Peyer's patch (tissue), 4 donors: ENCODE results near the gene GRB14.

Experiments used
- CTCF ChIP-seq, 6 experiments: fragments of 450-650 bp in 4 of 6; fragments of 200-600 bp in 2 of 6; sonication (generic) in 1 of 6; IDR thresholded peaks; one replicate each; pipeline ENCODE4 v1.5.1; 2017 to 2019; ENCODE audit warnings: antibody characterized with exemption in 6 of 6, mild to moderate bottlenecking in 3 of 6, moderate library complexity in 1 of 6
- POLR2A ChIP-seq, 2 donors: fragments of 450-650 bp; IDR thresholded peaks; one replicate each; pipeline ENCODE4 v1.5.1; 2017; ENCODE audit warnings: antibody characterized with exemption in 2 of 2, mild to moderate bottlenecking in 2 of 2, moderate library complexity in 2 of 2

DNA sequence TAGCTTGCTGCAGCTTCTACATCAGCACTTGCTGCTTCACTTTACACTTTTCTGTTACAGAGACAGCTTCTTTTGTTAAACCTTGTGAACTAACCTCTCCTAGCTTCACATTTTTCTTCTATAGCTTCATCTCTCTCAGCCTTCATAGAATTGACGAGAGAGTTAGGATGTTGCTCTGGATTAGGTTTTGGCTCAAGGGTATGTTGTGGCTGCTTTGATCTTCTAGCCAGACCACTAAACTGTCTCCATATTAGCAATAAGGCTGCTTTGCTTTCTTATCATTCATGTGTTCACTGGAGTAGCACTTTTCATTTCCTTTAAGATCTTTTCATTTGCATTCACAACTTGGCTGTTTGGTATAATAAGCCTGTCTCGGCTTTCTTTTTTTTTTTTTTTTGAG, 46.3 kb upstream of the GRB14 start:
- TF ChIP-seq POLR2A (IDR thresholded peaks at IDR 0.05) (no peak), CTCF (IDR thresholded peaks at IDR 0.05) (no peak)
